ENCODE results near the gene NFKBIE. TPM values are rescaled to one million over a fixed set of nuclear protein-coding genes. Genes with fewer than 3 reads are reported as not detected.
A peak's percentile ranks its signal among the peaks of the same experiment; 100 is the strongest.

NFKBIE gene
- total and polyA plus RNA-seq, 2 of the 13 experiments (the other 11 are each of a cell fraction or from before 2014, with no cell fraction given), result 6.7 to 14.5 TPM

DNA sequence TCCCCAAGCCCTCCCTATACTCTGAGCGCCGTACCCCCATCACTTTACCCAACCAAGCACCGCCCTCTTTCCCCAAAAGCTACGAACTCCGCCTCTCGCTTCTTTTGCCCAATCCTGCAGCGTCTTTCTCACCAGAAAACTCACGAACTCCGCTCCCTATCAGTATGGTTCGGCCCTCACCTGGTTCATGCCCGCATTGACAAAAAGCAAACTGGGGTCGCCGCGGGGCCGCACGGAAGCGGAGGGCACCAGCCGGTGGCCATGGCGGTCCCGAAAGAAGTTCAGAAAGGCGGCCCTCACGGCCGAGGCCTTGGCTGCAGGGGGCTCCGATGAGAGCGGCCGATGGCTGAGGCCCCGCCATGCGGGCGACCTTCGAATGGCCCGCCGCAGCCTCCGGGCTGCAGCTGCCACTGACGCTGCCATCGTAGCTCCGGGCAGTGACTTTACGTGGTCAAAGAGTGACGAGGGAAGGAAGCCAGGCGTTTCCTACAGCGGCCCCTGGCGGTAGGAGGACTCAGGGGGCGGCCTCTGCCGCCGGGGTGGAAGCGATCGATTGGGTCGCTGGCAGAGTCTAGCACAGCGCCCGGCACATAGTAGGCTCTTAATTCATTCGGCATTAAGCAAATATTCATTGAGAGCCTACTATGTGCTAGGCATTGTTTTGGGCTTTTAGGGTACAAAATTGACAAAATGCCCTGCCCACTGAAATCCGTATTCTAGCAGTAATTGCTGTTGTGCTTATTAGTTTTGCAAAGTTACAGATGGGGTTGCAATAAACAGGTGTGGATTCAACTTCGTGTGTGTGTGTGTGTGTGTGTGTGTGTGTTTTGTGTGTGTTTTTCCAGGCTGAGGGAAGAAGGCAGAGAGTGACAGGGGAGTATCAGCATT is 47.8 kb upstream of the NFKBIE start, which contains the start of gene AARS2 (continued):
- TF ChIP-seq SSRP1 (CRISPR knock-in tag; IDR thresholded peaks at IDR 0.05) (peak; percentile 29; the same call in 1 of the 2 replicates), HOXA7 (CRISPR knock-in tag; IDR thresholded peaks at IDR 0.05) (0 out of 2 replicates have a peak, but pooled peaks have one; percentile 85), NAIF1 (CRISPR knock-in tag; IDR thresholded peaks at IDR 0.05; ENCODE audit: borderline replicate concordance) (peak; percentile 95), TBX2 (CRISPR knock-in tag; IDR thresholded peaks at IDR 0.05; ENCODE audit: borderline replicate concordance) (peak; percentile 95), SP2 (CRISPR knock-in tag; IDR thresholded peaks at IDR 0.05) (no peak), SNAPC2 (CRISPR knock-in tag; IDR thresholded peaks at IDR 0.05) (peak; percentile 80; the same call in 1 of the 2 replicates), BHLHE40 (IDR thresholded peaks at IDR 0.05; ENCODE audit: low read length) (peak; percentile 59; the same call in 1 of the 2 replicates), ZFP37 (CRISPR knock-in tag; IDR thresholded peaks at IDR 0.05; ENCODE audit: borderline replicate concordance) (peak; percentile 67; the same call in 1 of the 2 replicates), GTF2F1 (IDR thresholded peaks at IDR 0.05; ENCODE audit: low read length) (no peak), SRSF9 (IDR thresholded peaks at IDR 0.05; ENCODE audit: borderline replicate concordance, insufficient read depth, low read depth, low read length, poor library complexity, severe bottlenecking) (no peak), NCOA2 (CRISPR knock-in tag; IDR thresholded peaks at IDR 0.05) (peak; percentile 75), PHF20 (CRISPR knock-in tag; IDR thresholded peaks at IDR 0.05) (peak; percentile 94), HNRNPLL (IDR thresholded peaks at IDR 0.05; ENCODE audit: low read depth, low read length, poor library complexity, severe bottlenecking) (peak; percentile 95), NCOR1 (IDR thresholded peaks at IDR 0.05; ENCODE audit: borderline replicate concordance, low read length) (no peak), KLF6 (CRISPR knock-in tag; IDR thresholded peaks at IDR 0.05) (peak; percentile 95), SRSF4 (IDR thresholded peaks at IDR 0.05; ENCODE audit: low read depth, low read length, poor library complexity, severe bottlenecking) (no peak), ZSCAN21 (CRISPR knock-in tag; IDR thresholded peaks at IDR 0.05; ENCODE audit: borderline replicate concordance) (peak; percentile 95), ETV5 (CRISPR knock-in tag; IDR thresholded peaks at IDR 0.05; ENCODE audit: borderline replicate concordance) (peak; percentile 88), ZNF230 (CRISPR knock-in tag; IDR thresholded peaks at IDR 0.05) (peak; percentile 98), ZNF432 (CRISPR knock-in tag; IDR thresholded peaks at IDR 0.05; ENCODE audit: borderline replicate concordance) (no peak), KAT2B (IDR thresholded peaks at IDR 0.05; ENCODE audit: borderline replicate concordance, low read depth, low read length) (peak; percentile 71; the same call in 1 of the 2 replicates), NFYC (CRISPR knock-in tag; IDR thresholded peaks at IDR 0.05) (peak; percentile 71)
- TF ChIP-seq, protein P1, sequence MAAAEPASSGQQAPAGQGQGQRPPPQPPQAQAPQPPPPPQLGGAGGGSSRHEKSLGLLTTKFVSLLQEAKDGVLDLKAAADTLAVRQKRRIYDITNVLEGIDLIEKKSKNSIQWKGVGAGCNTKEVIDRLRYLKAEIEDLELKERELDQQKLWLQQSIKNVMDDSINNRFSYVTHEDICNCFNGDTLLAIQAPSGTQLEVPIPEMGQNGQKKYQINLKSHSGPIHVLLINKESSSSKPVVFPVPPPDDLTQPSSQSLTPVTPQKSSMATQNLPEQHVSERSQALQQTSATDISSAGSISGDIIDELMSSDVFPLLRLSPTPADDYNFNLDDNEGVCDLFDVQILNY (CRISPR knock-in tag; conservative IDR thresholded peaks at IDR 0.05), result peak; percentile 96
- TF ChIP-seq, protein P2, sequence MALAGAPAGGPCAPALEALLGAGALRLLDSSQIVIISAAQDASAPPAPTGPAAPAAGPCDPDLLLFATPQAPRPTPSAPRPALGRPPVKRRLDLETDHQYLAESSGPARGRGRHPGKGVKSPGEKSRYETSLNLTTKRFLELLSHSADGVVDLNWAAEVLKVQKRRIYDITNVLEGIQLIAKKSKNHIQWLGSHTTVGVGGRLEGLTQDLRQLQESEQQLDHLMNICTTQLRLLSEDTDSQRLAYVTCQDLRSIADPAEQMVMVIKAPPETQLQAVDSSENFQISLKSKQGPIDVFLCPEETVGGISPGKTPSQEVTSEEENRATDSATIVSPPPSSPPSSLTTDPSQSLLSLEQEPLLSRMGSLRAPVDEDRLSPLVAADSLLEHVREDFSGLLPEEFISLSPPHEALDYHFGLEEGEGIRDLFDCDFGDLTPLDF (CRISPR knock-in tag; IDR thresholded peaks at IDR 0.05), result peak; percentile 76; the same call in 1 of the 2 replicates
- TF ChIP-seq, protein P3, sequence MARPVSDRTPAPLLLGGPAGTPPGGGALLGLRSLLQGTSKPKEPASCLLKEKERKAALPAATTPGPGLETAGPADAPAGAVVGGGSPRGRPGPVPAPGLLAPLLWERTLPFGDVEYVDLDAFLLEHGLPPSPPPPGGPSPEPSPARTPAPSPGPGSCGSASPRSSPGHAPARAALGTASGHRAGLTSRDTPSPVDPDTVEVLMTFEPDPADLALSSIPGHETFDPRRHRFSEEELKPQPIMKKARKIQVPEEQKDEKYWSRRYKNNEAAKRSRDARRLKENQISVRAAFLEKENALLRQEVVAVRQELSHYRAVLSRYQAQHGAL (CRISPR knock-in tag; IDR thresholded peaks at IDR 0.05; ENCODE audit: not compliant biosample characterization), result peak; percentile 21
- TF ChIP-seq, protein P4, sequence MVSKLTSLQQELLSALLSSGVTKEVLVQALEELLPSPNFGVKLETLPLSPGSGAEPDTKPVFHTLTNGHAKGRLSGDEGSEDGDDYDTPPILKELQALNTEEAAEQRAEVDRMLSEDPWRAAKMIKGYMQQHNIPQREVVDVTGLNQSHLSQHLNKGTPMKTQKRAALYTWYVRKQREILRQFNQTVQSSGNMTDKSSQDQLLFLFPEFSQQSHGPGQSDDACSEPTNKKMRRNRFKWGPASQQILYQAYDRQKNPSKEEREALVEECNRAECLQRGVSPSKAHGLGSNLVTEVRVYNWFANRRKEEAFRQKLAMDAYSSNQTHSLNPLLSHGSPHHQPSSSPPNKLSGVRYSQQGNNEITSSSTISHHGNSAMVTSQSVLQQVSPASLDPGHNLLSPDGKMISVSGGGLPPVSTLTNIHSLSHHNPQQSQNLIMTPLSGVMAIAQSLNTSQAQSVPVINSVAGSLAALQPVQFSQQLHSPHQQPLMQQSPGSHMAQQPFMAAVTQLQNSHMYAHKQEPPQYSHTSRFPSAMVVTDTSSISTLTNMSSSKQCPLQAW (CRISPR knock-in tag; IDR thresholded peaks at IDR 0.05), result peak; percentile 96

Data from HepG2 (cell line).